ENCODE results near the gene MRPL10. TPM values are rescaled to one million over a fixed set of nuclear protein-coding genes. Genes with fewer than 3 reads are reported as not detected.

MRPL10 gene
- total and polyA plus RNA-seq, 10 of the 15 experiments (the other 5 are each of a cell fraction or from before 2014, with no cell fraction given): 18.9 to 61.9 (median 47.3) TPM

DNA sequence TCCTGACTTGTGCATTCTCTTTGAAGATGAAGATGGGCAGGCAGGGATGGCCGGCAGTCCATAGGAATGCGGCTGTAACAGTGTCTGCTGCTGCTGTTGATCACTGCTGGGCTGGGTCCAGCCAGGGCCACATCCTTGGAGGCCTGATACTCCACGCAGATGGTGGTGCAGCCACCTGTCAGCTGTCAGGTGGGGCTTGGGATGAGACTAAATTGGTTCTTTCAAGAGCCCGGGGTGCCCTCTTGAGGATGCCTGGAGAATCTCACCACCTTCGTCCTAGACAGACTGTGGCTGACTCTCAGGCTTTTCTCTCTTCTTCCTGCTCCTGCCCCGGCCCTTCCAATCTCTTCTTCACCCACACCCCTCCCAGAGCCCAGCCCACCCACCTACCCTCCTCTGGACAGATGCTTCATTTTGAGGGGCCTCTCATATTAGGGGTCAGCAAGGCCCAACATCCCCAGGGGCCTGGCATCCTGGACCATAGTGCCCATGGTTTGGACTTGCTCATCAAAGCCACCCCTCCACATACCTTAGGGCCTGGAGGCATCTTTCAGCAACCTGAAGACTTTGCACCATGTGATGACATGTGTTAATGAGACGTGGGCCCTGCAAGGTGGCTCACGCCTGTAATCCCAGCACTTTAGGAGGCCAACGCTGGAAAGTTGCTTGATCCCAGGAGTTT lies 28.9 kb downstream of the MRPL10 start (continued):
- TF ChIP-seq, protein P1, sequence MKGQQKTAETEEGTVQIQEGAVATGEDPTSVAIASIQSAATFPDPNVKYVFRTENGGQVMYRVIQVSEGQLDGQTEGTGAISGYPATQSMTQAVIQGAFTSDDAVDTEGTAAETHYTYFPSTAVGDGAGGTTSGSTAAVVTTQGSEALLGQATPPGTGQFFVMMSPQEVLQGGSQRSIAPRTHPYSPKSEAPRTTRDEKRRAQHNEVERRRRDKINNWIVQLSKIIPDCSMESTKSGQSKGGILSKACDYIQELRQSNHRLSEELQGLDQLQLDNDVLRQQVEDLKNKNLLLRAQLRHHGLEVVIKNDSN (IDR thresholded peaks at IDR 0.05; ENCODE audit: borderline replicate concordance, extremely low read length, insufficient read depth, low read depth, low read length): no peak
- TF ChIP-seq CHD2 (IDR thresholded peaks at IDR 0.05; ENCODE audit: borderline replicate concordance, low read depth, low read length) (no peak), ZBED1 (IDR thresholded peaks at IDR 0.05; ENCODE audit: borderline replicate concordance) (no peak), ZNF274 (IDR thresholded peaks at IDR 0.05; ENCODE audit: insufficient read depth, insufficient read length) (no peak), FOXK2 (IDR thresholded peaks at IDR 0.05) (no peak), TCF12 (IDR thresholded peaks at IDR 0.05; ENCODE audit: low read depth, low read length) (peak; percentile 64), NBN (IDR thresholded peaks at IDR 0.05) (no peak), ZSCAN29 (IDR thresholded peaks at IDR 0.05) (no peak), BHLHE40 (IDR thresholded peaks at IDR 0.05; ENCODE audit: borderline replicate concordance in 1 of 2, low read depth in 2 of 2, low read length in 1 of 2) (no peak), POLR2AphosphoS5 (IDR thresholded peaks at IDR 0.05; ENCODE audit: low read length) (no peak)
- TF ChIP-seq, protein P2, sequence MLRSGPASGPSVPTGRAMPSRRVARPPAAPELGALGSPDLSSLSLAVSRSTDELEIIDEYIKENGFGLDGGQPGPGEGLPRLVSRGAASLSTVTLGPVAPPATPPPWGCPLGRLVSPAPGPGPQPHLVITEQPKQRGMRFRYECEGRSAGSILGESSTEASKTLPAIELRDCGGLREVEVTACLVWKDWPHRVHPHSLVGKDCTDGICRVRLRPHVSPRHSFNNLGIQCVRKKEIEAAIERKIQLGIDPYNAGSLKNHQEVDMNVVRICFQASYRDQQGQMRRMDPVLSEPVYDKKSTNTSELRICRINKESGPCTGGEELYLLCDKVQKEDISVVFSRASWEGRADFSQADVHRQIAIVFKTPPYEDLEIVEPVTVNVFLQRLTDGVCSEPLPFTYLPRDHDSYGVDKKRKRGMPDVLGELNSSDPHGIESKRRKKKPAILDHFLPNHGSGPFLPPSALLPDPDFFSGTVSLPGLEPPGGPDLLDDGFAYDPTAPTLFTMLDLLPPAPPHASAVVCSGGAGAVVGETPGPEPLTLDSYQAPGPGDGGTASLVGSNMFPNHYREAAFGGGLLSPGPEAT (IDR thresholded peaks at IDR 0.05; ENCODE audit: low read depth): no peak
- TF ChIP-seq, protein P3, sequence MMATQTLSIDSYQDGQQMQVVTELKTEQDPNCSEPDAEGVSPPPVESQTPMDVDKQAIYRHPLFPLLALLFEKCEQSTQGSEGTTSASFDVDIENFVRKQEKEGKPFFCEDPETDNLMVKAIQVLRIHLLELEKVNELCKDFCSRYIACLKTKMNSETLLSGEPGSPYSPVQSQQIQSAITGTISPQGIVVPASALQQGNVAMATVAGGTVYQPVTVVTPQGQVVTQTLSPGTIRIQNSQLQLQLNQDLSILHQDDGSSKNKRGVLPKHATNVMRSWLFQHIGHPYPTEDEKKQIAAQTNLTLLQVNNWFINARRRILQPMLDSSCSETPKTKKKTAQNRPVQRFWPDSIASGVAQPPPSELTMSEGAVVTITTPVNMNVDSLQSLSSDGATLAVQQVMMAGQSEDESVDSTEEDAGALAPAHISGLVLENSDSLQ (IDR thresholded peaks at IDR 0.05): peak; percentile 68
- TF ChIP-seq, protein P4, sequence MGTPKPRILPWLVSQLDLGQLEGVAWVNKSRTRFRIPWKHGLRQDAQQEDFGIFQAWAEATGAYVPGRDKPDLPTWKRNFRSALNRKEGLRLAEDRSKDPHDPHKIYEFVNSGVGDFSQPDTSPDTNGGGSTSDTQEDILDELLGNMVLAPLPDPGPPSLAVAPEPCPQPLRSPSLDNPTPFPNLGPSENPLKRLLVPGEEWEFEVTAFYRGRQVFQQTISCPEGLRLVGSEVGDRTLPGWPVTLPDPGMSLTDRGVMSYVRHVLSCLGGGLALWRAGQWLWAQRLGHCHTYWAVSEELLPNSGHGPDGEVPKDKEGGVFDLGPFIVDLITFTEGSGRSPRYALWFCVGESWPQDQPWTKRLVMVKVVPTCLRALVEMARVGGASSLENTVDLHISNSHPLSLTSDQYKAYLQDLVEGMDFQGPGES (IDR thresholded peaks at IDR 0.05): no peak
- TF ChIP-seq, protein P5, sequence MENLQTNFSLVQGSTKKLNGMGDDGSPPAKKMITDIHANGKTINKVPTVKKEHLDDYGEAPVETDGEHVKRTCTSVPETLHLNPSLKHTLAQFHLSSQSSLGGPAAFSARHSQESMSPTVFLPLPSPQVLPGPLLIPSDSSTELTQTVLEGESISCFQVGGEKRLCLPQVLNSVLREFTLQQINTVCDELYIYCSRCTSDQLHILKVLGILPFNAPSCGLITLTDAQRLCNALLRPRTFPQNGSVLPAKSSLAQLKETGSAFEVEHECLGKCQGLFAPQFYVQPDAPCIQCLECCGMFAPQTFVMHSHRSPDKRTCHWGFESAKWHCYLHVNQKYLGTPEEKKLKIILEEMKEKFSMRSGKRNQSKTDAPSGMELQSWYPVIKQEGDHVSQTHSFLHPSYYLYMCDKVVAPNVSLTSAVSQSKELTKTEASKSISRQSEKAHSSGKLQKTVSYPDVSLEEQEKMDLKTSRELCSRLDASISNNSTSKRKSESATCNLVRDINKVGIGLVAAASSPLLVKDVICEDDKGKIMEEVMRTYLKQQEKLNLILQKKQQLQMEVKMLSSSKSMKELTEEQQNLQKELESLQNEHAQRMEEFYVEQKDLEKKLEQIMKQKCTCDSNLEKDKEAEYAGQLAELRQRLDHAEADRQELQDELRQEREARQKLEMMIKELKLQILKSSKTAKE (IDR thresholded peaks at IDR 0.05; ENCODE audit: low read depth, poor library complexity, severe bottlenecking): no peak
- TF ChIP-seq, protein P6, sequence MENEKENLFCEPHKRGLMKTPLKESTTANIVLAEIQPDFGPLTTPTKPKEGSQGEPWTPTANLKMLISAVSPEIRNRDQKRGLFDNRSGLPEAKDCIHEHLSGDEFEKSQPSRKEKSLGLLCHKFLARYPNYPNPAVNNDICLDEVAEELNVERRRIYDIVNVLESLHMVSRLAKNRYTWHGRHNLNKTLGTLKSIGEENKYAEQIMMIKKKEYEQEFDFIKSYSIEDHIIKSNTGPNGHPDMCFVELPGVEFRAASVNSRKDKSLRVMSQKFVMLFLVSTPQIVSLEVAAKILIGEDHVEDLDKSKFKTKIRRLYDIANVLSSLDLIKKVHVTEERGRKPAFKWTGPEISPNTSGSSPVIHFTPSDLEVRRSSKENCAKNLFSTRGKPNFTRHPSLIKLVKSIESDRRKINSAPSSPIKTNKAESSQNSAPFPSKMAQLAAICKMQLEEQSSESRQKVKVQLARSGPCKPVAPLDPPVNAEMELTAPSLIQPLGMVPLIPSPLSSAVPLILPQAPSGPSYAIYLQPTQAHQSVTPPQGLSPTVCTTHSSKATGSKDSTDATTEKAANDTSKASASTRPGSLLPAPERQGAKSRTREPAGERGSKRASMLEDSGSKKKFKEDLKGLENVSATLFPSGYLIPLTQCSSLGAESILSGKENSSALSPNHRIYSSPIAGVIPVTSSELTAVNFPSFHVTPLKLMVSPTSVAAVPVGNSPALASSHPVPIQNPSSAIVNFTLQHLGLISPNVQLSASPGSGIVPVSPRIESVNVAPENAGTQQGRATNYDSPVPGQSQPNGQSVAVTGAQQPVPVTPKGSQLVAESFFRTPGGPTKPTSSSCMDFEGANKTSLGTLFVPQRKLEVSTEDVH (IDR thresholded peaks at IDR 0.05; ENCODE audit: low read depth, partially characterized antibody): no peak
